Activated T-cell treated with anti-CD3 and anti-CD28 coated beads, Interleukin-2, amount 50 U/mL, for 24 hours (primary cell): ENCODE data around the gene CIB2.

Experiments used
- DNase-seq: peaks from one replicate; pipeline ENCODE4 v3.0.0-alpha.2; 2020
- H3K27ac Mint-ChIP-seq: 2 replicates; pipeline ENCODE4 v1.8.0; 2020; ENCODE audit warnings: mild to moderate bottlenecking, mixed read lengths
- H3K27me3 Mint-ChIP-seq: 2 replicates; pipeline ENCODE4 v1.8.0; 2020; ENCODE audit warnings: mixed read lengths
- H3K36me3 Mint-ChIP-seq: 2 replicates; pipeline ENCODE4 v1.8.0; 2020; ENCODE audit warnings: low read depth, mixed read lengths
- H3K4me1 Mint-ChIP-seq: 2 replicates; pipeline ENCODE4 v1.8.0; 2020; ENCODE audit warnings: low read depth, mixed read lengths
- H3K4me3 Mint-ChIP-seq: 2 replicates; pipeline ENCODE4 v1.8.0; 2020; ENCODE audit warnings: mild to moderate bottlenecking, moderate library complexity, mixed read lengths
- H3K9me3 Mint-ChIP-seq: 2 replicates; pipeline ENCODE4 v1.8.0; 2020; ENCODE audit warnings: mixed read lengths

CIB2 gene

GRCh38 chr15:78130466-78131294 is 565 bp downstream of the CIB2 start:
- no peak for DNase-seq
- Mint-ChIP-seq H3K4me1 (peaks cover 25% of the 10 kb centered on the region), H3K9me3 (no peaks in the 10 kb centered on the region), H3K36me3 (peaks cover 5% of the 10 kb centered on the region), H3K4me3 (peak overlapping the region; percentile 74), H3K27me3 (no peaks in the 10 kb centered on the region), H3K27ac (peak overlapping the region; percentile 71)

- H3K27ac Mint-ChIP-seq: peak overlapping the region; percentile 51
- peaks cover 25% of the 10 kb centered on the region for H3K4me1 Mint-ChIP-seq
Measured at GRCh38 chr15:78129751-78130287, 1.4 kb downstream of the CIB2 start.

GRCh38 chr15:78129077-78129750 is 2.0 kb downstream of the CIB2 start:
- H3K4me3 Mint-ChIP-seq: no peak overlapping the region
- no peaks in the 10 kb centered on the region for H3K27me3 Mint-ChIP-seq
- no peaks in the 10 kb centered on the region for H3K9me3 Mint-ChIP-seq
- H3K36me3 Mint-ChIP-seq: peaks cover 5% of the 10 kb centered on the region
- no peak overlapping the region for H3K27ac Mint-ChIP-seq
- DNase-seq: no peak
- H3K4me1 Mint-ChIP-seq: peaks cover 25% of the 10 kb centered on the region

More at GRCh38 chr15:78129751-78130287, 1.4 kb downstream of the CIB2 start:
- Mint-ChIP-seq H3K27me3 (no peaks in the 10 kb centered on the region), H3K36me3 (peaks cover 5% of the 10 kb centered on the region), H3K4me3 (peak overlapping the region; percentile 74), H3K9me3 (no peaks in the 10 kb centered on the region)
- DNase-seq: no peak

DNA sequence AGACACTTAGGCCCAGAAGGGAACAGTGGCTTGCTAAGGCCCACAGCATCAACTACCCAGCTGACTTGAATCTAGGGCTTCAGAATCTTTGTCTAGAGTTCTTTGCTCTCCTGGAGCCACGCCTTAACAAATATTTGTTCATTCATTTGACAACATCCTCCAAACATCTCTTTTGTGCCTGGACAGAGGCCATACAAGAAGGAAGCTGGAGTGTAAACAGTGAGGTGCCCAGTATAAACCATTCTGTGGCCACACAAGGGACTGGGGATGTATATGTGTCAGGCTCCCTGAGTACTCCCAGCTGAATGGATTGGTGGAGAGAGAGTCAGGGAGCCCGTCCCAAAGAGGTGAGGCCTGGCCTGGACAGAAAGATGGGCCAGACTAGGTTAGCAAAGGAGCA is 3.4 kb downstream of the CIB2 start:
- Mint-ChIP-seq H3K27me3 (no peaks in the 10 kb centered on the region), H3K36me3 (peaks cover 5% of the 10 kb centered on the region), H3K4me3 (no peak overlapping the region), H3K9me3 (no peaks in the 10 kb centered on the region), H3K4me1 (peaks cover 20% of the 10 kb centered on the region), H3K27ac (peak overlapping the region; percentile 58)
- no peak for DNase-seq

- H3K4me1 Mint-ChIP-seq: peaks cover 6% of the 10 kb centered on the region
- no peak for DNase-seq
- H3K9me3 Mint-ChIP-seq: no peaks in the 10 kb centered on the region
- no peak overlapping the region for H3K27ac Mint-ChIP-seq
- H3K36me3 Mint-ChIP-seq: no peaks in the 10 kb centered on the region
- H3K27me3 Mint-ChIP-seq: no peaks in the 10 kb centered on the region
- H3K4me3 Mint-ChIP-seq: no peak overlapping the region
Measured at GRCh38 chr15:78125267-78125666, 6.0 kb downstream of the CIB2 start.

DNA sequence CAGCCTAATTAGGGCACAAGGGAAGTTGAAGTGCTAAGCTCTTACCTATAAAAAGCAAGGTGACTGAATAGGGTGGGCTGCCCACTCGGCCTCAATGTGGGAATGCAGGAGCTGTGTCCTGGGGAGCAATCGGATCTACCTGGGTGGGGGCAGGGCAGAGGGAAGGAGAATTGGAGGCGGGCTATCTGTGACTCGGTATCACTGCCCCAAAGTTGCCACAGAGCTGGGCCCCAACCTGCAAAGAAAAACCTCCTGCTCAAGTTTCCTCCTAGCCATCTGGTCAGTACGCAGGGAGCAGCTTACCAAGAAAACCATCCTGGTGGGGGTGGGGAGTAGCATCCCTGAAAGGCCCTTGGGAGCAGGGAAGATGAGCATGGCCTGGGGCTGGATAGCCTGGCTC is 10.7 kb downstream of the CIB2 start:
- DNase-seq: no peak
- Mint-ChIP-seq H3K36me3 (no peaks in the 10 kb centered on the region), H3K4me1 (no peaks in the 10 kb centered on the region), H3K27ac (no peak overlapping the region), H3K9me3 (no peaks in the 10 kb centered on the region), H3K27me3 (no peaks in the 10 kb centered on the region), H3K4me3 (no peak overlapping the region)

GRCh38 chr15:78112551-78112950 is 18.7 kb downstream of the CIB2 start:
- Mint-ChIP-seq H3K9me3 (no peaks in the 10 kb centered on the region), H3K4me3 (no peak overlapping the region), H3K27me3 (no peaks in the 10 kb centered on the region), H3K4me1 (peaks cover 8% of the 10 kb centered on the region), H3K27ac (no peak overlapping the region), H3K36me3 (no peaks in the 10 kb centered on the region)
- DNase-seq: no peak

DNA sequence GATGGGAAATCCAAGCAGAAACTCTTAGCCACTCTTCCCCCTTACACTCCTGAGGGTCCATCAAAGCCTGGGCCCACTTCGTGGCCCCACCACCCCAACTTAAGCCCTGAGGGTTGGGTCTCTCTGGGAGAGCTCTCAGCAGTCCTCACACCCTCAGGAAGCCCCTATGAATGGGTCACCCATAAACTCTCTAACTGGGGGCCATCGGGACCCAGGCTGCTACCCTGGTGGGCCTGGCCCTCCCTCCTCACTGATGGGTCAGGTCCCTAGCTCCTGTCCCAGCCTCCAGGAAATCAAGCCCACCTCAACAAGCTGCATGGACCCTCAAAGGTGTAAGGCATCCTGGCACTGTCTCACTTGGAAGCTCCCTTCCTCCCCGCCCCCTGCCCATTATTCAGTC is 19.5 kb downstream of the CIB2 start:
- Mint-ChIP-seq H3K36me3 (no peaks in the 10 kb centered on the region), H3K27ac (no peak overlapping the region), H3K27me3 (no peaks in the 10 kb centered on the region), H3K4me1 (peaks cover 9% of the 10 kb centered on the region), H3K4me3 (no peak overlapping the region), H3K9me3 (no peaks in the 10 kb centered on the region)
- DNase-seq: no peak

- Mint-ChIP-seq H3K27ac (no peak overlapping the region), H3K27me3 (no peaks in the 10 kb centered on the region), H3K9me3 (no peaks in the 10 kb centered on the region), H3K4me1 (peaks cover 16% of the 10 kb centered on the region), H3K4me3 (no peak overlapping the region), H3K36me3 (no peaks in the 10 kb centered on the region)
- no peak for DNase-seq
Measured at GRCh38 chr15:78110916-78111475, 20.2 kb downstream of the CIB2 start.

- H3K27me3 Mint-ChIP-seq: no peaks in the 10 kb centered on the region
- H3K4me1 Mint-ChIP-seq: peaks cover 25% of the 10 kb centered on the region
- no peaks in the 10 kb centered on the region for H3K36me3 Mint-ChIP-seq
- no peak overlapping the region for H3K27ac Mint-ChIP-seq
- no peak overlapping the region for H3K4me3 Mint-ChIP-seq
- no peak for DNase-seq
- H3K9me3 Mint-ChIP-seq: no peaks in the 10 kb centered on the region
Measured at GRCh38 chr15:78110096-78110495, 21.1 kb downstream of the CIB2 start.

DNA sequence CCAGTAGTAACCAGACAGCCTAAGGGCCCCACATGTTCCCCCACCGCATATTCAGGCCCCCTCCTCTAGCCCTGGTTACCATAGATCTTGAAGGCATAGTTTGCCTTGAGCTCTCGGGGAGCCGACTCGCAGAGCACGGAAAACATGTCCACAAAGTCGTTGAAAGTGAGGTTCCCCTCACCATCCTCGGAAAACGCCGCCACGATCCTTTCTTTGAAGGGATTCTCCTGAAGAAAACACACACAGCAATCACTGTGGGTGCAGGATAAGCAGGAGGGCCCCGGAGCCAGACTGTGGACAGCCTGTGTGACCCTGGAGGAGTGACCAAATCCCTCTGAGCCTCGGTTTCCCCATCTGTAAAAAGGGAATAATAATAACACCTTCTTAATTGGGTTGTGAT is 22.1 kb downstream of the CIB2 start:
- Mint-ChIP-seq H3K27ac (no peak overlapping the region), H3K4me1 (peaks cover 34% of the 10 kb centered on the region), H3K9me3 (no peaks in the 10 kb centered on the region), H3K36me3 (no peaks in the 10 kb centered on the region), H3K4me3 (no peak overlapping the region), H3K27me3 (no peaks in the 10 kb centered on the region)
- DNase-seq: no peak

- Mint-ChIP-seq H3K9me3 (no peaks in the 10 kb centered on the region), H3K36me3 (no peaks in the 10 kb centered on the region), H3K27me3 (no peaks in the 10 kb centered on the region), H3K4me3 (no peak overlapping the region), H3K27ac (peak overlapping the region; percentile 68), H3K4me1 (peaks cover 41% of the 10 kb centered on the region)
- DNase-seq: peak; percentile 86
Measured at GRCh38 chr15:78108300-78109084, 22.8 kb downstream of the CIB2 start.

GRCh38 chr15:78107471-78107870 is 23.8 kb downstream of the CIB2 start:
- Mint-ChIP-seq H3K9me3 (no peaks in the 10 kb centered on the region), H3K4me1 (peaks cover 47% of the 10 kb centered on the region), H3K36me3 (no peaks in the 10 kb centered on the region), H3K27me3 (no peaks in the 10 kb centered on the region), H3K4me3 (no peak overlapping the region), H3K27ac (peak overlapping the region; percentile 33)
- no peak for DNase-seq

DNA sequence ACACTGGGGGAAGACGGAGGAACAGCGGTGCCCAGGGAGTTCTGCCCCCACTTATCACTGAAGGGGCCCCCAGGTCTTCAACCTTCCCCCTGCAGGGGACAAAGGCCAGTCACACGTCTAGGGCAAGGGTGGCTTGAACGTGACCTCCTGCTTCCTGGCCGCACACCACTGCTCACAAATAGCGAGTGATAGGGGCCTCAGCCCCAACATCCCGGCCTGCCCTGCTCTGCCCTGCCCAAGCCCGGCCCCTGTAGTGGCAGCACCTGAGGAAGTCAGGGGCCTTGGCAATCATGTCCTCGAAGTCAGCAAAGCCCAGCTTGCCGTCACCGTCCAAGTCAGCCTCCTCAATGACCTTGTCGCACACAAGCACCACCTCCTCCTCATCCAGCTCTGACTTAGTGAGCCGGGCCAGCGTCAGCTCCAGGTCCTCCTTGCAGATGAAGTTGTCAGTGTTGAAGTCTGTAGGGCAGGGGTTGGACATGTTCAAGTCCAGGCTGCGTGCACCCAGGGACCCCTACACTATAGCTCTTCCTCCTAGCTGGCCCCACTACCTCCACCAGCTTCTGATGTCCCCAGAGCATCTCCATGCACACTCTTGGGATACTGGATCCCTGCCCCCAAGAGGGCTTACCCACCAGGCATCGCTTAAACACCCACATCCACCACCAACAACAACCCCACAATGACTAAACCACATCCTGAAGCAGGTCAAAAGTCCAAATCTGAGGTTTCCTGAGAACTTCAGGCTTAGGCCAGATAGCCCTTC is 25.6 kb downstream of the CIB2 start:
- no peaks in the 10 kb centered on the region for H3K27me3 Mint-ChIP-seq
- H3K4me3 Mint-ChIP-seq: no peak overlapping the region
- DNase-seq: no peak
- H3K4me1 Mint-ChIP-seq: peaks cover 48% of the 10 kb centered on the region
- H3K9me3 Mint-ChIP-seq: no peaks in the 10 kb centered on the region
- no peaks in the 10 kb centered on the region for H3K36me3 Mint-ChIP-seq
- H3K27ac Mint-ChIP-seq: peak overlapping the region; percentile 88
